GM18508 (cell line): ENCODE data around the gene ZNF503.
A peak's percentile ranks its signal among the peaks of the same experiment; 100 is the strongest.

Experiments used
- ATAC-seq: cut with Tn5 transposase; IDR thresholded peaks from one replicate; pipeline ENCODE4 v1.9.1; 2021; ENCODE audit warnings: moderate number of reproducible peaks; ENCODE audit not compliant: insufficient read depth, unreplicated experiment

ZNF503 gene

GRCh38 chr10:75407713-75408508, 6.3 kb upstream of the ZNF503 start:
- ATAC-seq = no peak

GRCh38 chr10:75407224-75407712, 5.7 kb upstream of the ZNF503 start:
- no peak for ATAC-seq

GRCh38 chr10:75406462-75407223, 5.1 kb upstream of the ZNF503 start:
- no peak for ATAC-seq

- no peak for ATAC-seq
Observed at GRCh38 chr10:75405598-75406461, 4.3 kb upstream of the ZNF503 start.

GRCh38 chr10:75404815-75405597, 3.4 kb upstream of the ZNF503 start:
- ATAC-seq = no peak

GRCh38 chr10:75403939-75404814, 2.6 kb upstream of the ZNF503 start:
- no peak for ATAC-seq

- ATAC-seq = no peak
Observed at GRCh38 chr10:75403144-75403938, 1.8 kb upstream of the ZNF503 start.

GRCh38 chr10:75402486-75403143, 1.1 kb upstream of the ZNF503 start:
- ATAC-seq = no peak

- peak; percentile 12 for ATAC-seq
Observed at GRCh38 chr10:75400771-75401568, 594 bp downstream of the ZNF503 start.

GRCh38 chr10:75400163-75400770, 1.3 kb downstream of the ZNF503 start:
- ATAC-seq = no peak

- no peak for ATAC-seq
Observed at GRCh38 chr10:75399461-75400162, 2.0 kb downstream of the ZNF503 start.

GRCh38 chr10:75398692-75399460, 2.7 kb downstream of the ZNF503 start:
- no peak for ATAC-seq

- no peak for ATAC-seq
Observed at GRCh38 chr10:75398200-75398691, 3.3 kb downstream of the ZNF503 start.

- ATAC-seq = no peak
Observed at GRCh38 chr10:75397496-75398199, 3.9 kb downstream of the ZNF503 start.
